ENCODE data around the gene UCHL5. TPM values are rescaled to one million over a fixed set of nuclear protein-coding genes. Genes with fewer than 3 reads are reported as not detected.

The UCHL5 gene
- total RNA-seq, 4 donors from 2014 or later = 26.0 to 40.6 (median 30.7) TPM

GRCh38 chr1:193094112-193094511, 35.0 kb upstream of the UCHL5 start:
- intact Hi-C loops (cut with DNase I; ENCODE audit: low total_unique reads) = no loop called here

GRCh38 chr1:193090865-193091264, 31.7 kb upstream of the UCHL5 start:
- H3K9me3 ChIP-seq = no peaks in the 10 kb centered on the region
- peaks cover 0 to 37% of the 10 kb centered on the region in 2 donors for H3K36me3 ChIP-seq
- intact Hi-C loops (cut with DNase I; ENCODE audit: low total_unique reads) = no loop called here

More at GRCh38 chr1:193094112-193094511, 35.0 kb upstream of the UCHL5 start:
- in situ Hi-C loops (cut with MboI; ENCODE audit: low sequenced_read_pairs in 4 of 4) = no loop called here
- H3K4me3 ChIP-seq = no peak overlapping the region
- TF ChIP-seq CTCF (IDR thresholded peaks at IDR 0.05 in 4 of 5, conservative IDR thresholded peaks at IDR 0.05 in 1 of 5) (no peak), POLR2A (IDR thresholded peaks at IDR 0.05) (no peak)
- H3K27me3 ChIP-seq = no peaks in the 10 kb centered on the region
- no peaks in the 10 kb centered on the region for H3K4me1 ChIP-seq
- no peaks in the 10 kb centered on the region for H3K9me3 ChIP-seq
- ATAC-seq (no peak), DNase-seq (no peak)
- no peak overlapping the region for H3K27ac ChIP-seq
- H3K36me3 ChIP-seq = peaks cover 0 to 70% of the 10 kb centered on the region in 2 donors

GRCh38 chr1:193087893-193088292, 28.7 kb upstream of the UCHL5 start:
- Histone ChIP-seq H3K4me3 (no peak overlapping the region), H3K9me3 (no peaks in the 10 kb centered on the region), H3K4me1 (no peaks in the 10 kb centered on the region), H3K36me3 (peaks cover 0 to 35% of the 10 kb centered on the region in 2 donors), H3K27me3 (no peaks in the 10 kb centered on the region), H3K27ac (no peak overlapping the region)
- ATAC-seq = no peak
- intact Hi-C loops (cut with DNase I; ENCODE audit: low total_unique reads) (no loop called here), in situ Hi-C loops (cut with MboI; ENCODE audit: low sequenced_read_pairs in 4 of 4) (no loop called here)
- TF ChIP-seq POLR2A (IDR thresholded peaks at IDR 0.05) (no peak), CTCF (IDR thresholded peaks at IDR 0.05 in 4 of 5, conservative IDR thresholded peaks at IDR 0.05 in 1 of 5) (no peak)
- DNase-seq = no peak

More at GRCh38 chr1:193090865-193091264, 31.7 kb upstream of the UCHL5 start:
- TF ChIP-seq CTCF (IDR thresholded peaks at IDR 0.05 in 4 of 5, conservative IDR thresholded peaks at IDR 0.05 in 1 of 5) (no peak), POLR2A (IDR thresholded peaks at IDR 0.05) (no peak)
- Histone ChIP-seq H3K4me3 (no peak overlapping the region), H3K27ac (no peak overlapping the region), H3K27me3 (no peaks in the 10 kb centered on the region), H3K4me1 (no peaks in the 10 kb centered on the region)
- DNase-seq (no peak), ATAC-seq (no peak)
- in situ Hi-C loops (cut with MboI; ENCODE audit: low sequenced_read_pairs in 4 of 4) = no loop called here

- TF ChIP-seq POLR2A (IDR thresholded peaks at IDR 0.05) (no peak), CTCF (IDR thresholded peaks at IDR 0.05 in 4 of 5, conservative IDR thresholded peaks at IDR 0.05 in 1 of 5) (no peak)
- Histone ChIP-seq H3K9me3 (no peaks in the 10 kb centered on the region), H3K36me3 (peaks cover 0 to 49% of the 10 kb centered on the region in 2 donors), H3K27ac (no peak overlapping the region), H3K27me3 (no peaks in the 10 kb centered on the region), H3K4me3 (no peak overlapping the region), H3K4me1 (no peaks in the 10 kb centered on the region)
- ATAC-seq (no peak), DNase-seq (no peak)
- intact Hi-C loops (cut with DNase I; ENCODE audit: low total_unique reads) (no loop called here), in situ Hi-C loops (cut with MboI; ENCODE audit: low sequenced_read_pairs in 4 of 4) (no loop called here)
Observed at GRCh38 chr1:193086342-193086741, 27.2 kb upstream of the UCHL5 start.

- Histone ChIP-seq H3K36me3 (peaks cover 0 to 53% of the 10 kb centered on the region in 2 donors), H3K4me3 (no peak overlapping the region), H3K27ac (no peak overlapping the region), H3K9me3 (no peaks in the 10 kb centered on the region), H3K4me1 (no peaks in the 10 kb centered on the region), H3K27me3 (no peaks in the 10 kb centered on the region)
- in situ Hi-C loops (cut with MboI; ENCODE audit: low sequenced_read_pairs in 4 of 4) = no loop called here
- TF ChIP-seq POLR2A (IDR thresholded peaks at IDR 0.05) = no peak
- TF ChIP-seq CTCF (IDR thresholded peaks at IDR 0.05 in 4 of 5, conservative IDR thresholded peaks at IDR 0.05 in 1 of 5) = no peak
- no peak for ATAC-seq
- intact Hi-C loops (cut with DNase I; ENCODE audit: low total_unique reads) = no loop called here
- no peak for DNase-seq
Observed at GRCh38 chr1:193085263-193085662, 26.1 kb upstream of the UCHL5 start.
